ENCODE data around the gene NFE2L1. TPM values are rescaled to one million over a fixed set of nuclear protein-coding genes. Genes with fewer than 3 reads are reported as not detected.

Gene NFE2L1
- total and polyA plus RNA-seq, 9 of the 15 experiments (the other 6 are each of a cell fraction or from before 2014, with no cell fraction given), result 2.0 to 68.6 (median 39.7) TPM

DNA sequence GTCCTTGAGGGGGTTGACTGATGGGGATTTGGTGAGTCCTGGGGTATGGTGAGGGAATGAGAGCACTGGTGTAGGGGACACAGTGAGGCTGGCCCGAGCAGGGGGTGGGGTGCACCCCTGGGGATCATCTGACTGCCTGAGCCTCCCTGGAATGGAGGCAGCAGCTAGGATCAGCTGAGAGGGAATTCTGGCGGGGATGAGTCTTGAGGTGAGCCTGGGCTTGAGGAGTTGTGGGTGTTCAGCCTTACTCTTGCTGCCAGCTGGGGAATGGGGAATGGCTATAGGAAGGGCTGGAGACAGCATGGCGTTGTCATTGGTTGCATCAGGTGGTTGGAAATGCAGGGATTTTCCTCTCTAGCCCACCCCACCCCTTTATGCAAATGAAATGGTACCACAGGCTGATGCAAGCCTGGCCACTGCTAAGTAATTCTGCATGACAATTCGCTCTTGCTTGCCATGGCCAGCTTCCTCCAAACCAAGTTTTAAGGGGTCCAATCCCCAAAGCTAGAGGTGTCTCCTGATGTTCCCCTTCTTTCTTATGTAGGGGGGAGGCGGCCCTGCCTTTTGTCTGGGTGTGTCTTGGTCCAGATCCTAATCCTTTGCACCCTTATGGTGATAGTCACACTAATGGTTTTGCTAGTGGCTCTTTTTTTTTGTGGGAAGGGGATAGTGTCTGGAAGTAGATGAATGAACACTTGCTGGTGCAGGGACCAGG is 7.5 kb downstream of the NFE2L1 start (continued):
- TF ChIP-seq, protein P1, sequence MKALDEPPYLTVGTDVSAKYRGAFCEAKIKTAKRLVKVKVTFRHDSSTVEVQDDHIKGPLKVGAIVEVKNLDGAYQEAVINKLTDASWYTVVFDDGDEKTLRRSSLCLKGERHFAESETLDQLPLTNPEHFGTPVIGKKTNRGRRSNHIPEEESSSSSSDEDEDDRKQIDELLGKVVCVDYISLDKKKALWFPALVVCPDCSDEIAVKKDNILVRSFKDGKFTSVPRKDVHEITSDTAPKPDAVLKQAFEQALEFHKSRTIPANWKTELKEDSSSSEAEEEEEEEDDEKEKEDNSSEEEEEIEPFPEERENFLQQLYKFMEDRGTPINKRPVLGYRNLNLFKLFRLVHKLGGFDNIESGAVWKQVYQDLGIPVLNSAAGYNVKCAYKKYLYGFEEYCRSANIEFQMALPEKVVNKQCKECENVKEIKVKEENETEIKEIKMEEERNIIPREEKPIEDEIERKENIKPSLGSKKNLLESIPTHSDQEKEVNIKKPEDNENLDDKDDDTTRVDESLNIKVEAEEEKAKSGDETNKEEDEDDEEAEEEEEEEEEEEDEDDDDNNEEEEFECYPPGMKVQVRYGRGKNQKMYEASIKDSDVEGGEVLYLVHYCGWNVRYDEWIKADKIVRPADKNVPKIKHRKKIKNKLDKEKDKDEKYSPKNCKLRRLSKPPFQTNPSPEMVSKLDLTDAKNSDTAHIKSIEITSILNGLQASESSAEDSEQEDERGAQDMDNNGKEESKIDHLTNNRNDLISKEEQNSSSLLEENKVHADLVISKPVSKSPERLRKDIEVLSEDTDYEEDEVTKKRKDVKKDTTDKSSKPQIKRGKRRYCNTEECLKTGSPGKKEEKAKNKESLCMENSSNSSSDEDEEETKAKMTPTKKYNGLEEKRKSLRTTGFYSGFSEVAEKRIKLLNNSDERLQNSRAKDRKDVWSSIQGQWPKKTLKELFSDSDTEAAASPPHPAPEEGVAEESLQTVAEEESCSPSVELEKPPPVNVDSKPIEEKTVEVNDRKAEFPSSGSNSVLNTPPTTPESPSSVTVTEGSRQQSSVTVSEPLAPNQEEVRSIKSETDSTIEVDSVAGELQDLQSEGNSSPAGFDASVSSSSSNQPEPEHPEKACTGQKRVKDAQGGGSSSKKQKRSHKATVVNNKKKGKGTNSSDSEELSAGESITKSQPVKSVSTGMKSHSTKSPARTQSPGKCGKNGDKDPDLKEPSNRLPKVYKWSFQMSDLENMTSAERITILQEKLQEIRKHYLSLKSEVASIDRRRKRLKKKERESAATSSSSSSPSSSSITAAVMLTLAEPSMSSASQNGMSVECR (CRISPR knock-in tag; IDR thresholded peaks at IDR 0.05), result no peak
- TF ChIP-seq FIP1L1 (IDR thresholded peaks at IDR 0.05; ENCODE audit: low read depth, low read length, poor library complexity, severe bottlenecking), result no peak
- no peak for TF ChIP-seq PHF8 (IDR thresholded peaks at IDR 0.05; ENCODE audit: borderline replicate concordance, low read length)
- TF ChIP-seq, protein P2, sequence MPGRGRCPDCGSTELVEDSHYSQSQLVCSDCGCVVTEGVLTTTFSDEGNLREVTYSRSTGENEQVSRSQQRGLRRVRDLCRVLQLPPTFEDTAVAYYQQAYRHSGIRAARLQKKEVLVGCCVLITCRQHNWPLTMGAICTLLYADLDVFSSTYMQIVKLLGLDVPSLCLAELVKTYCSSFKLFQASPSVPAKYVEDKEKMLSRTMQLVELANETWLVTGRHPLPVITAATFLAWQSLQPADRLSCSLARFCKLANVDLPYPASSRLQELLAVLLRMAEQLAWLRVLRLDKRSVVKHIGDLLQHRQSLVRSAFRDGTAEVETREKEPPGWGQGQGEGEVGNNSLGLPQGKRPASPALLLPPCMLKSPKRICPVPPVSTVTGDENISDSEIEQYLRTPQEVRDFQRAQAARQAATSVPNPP (IDR thresholded peaks at IDR 0.05; ENCODE audit: borderline replicate concordance, insufficient read depth, insufficient read length), result no peak
- TF ChIP-seq BRD4 (IDR thresholded peaks at IDR 0.05), result no peak; the same call in 1 of the 2 replicates
- peak; percentile 53; the same call in 1 of the 2 replicates for TF ChIP-seq POLR2AphosphoS2 (IDR thresholded peaks at IDR 0.05; ENCODE audit: low read length)
- no peak for TF ChIP-seq E2F3 (CRISPR knock-in tag; IDR thresholded peaks at IDR 0.05)
- TF ChIP-seq, protein P3, sequence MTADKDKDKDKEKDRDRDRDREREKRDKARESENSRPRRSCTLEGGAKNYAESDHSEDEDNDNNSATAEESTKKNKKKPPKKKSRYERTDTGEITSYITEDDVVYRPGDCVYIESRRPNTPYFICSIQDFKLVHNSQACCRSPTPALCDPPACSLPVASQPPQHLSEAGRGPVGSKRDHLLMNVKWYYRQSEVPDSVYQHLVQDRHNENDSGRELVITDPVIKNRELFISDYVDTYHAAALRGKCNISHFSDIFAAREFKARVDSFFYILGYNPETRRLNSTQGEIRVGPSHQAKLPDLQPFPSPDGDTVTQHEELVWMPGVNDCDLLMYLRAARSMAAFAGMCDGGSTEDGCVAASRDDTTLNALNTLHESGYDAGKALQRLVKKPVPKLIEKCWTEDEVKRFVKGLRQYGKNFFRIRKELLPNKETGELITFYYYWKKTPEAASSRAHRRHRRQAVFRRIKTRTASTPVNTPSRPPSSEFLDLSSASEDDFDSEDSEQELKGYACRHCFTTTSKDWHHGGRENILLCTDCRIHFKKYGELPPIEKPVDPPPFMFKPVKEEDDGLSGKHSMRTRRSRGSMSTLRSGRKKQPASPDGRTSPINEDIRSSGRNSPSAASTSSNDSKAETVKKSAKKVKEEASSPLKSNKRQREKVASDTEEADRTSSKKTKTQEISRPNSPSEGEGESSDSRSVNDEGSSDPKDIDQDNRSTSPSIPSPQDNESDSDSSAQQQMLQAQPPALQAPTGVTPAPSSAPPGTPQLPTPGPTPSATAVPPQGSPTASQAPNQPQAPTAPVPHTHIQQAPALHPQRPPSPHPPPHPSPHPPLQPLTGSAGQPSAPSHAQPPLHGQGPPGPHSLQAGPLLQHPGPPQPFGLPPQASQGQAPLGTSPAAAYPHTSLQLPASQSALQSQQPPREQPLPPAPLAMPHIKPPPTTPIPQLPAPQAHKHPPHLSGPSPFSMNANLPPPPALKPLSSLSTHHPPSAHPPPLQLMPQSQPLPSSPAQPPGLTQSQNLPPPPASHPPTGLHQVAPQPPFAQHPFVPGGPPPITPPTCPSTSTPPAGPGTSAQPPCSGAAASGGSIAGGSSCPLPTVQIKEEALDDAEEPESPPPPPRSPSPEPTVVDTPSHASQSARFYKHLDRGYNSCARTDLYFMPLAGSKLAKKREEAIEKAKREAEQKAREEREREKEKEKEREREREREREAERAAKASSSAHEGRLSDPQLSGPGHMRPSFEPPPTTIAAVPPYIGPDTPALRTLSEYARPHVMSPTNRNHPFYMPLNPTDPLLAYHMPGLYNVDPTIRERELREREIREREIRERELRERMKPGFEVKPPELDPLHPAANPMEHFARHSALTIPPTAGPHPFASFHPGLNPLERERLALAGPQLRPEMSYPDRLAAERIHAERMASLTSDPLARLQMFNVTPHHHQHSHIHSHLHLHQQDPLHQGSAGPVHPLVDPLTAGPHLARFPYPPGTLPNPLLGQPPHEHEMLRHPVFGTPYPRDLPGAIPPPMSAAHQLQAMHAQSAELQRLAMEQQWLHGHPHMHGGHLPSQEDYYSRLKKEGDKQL (CRISPR knock-in tag; IDR thresholded peaks at IDR 0.05; ENCODE audit: borderline replicate concordance), result no peak
- no peak for TF ChIP-seq HEY1 (CRISPR knock-in tag; IDR thresholded peaks at IDR 0.05; ENCODE audit: borderline replicate concordance)
- no peak for TF ChIP-seq RBM22 (IDR thresholded peaks at IDR 0.05; ENCODE audit: low read depth, low read length, poor library complexity, severe bottlenecking)
- no peak for TF ChIP-seq NFE2 (IDR thresholded peaks at IDR 0.05; ENCODE audit: low read depth)
- no peak for TF ChIP-seq RBM17 (IDR thresholded peaks at IDR 0.05; ENCODE audit: borderline replicate concordance, low read depth, low read length)
- TF ChIP-seq HMG20B (CRISPR knock-in tag; IDR thresholded peaks at IDR 0.05), result no peak
- TF ChIP-seq ZNF143 (CRISPR knock-in tag; IDR thresholded peaks at IDR 0.05), result no peak
- TF ChIP-seq, protein P4, sequence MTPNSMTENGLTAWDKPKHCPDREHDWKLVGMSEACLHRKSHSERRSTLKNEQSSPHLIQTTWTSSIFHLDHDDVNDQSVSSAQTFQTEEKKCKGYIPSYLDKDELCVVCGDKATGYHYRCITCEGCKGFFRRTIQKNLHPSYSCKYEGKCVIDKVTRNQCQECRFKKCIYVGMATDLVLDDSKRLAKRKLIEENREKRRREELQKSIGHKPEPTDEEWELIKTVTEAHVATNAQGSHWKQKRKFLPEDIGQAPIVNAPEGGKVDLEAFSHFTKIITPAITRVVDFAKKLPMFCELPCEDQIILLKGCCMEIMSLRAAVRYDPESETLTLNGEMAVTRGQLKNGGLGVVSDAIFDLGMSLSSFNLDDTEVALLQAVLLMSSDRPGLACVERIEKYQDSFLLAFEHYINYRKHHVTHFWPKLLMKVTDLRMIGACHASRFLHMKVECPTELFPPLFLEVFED (CRISPR knock-in tag; conservative IDR thresholded peaks at IDR 0.05), result 0 out of 2 replicates have a peak, but pooled peaks have one; percentile 61
